Nephron (organoid): Measurements from ENCODE around the gene KLHDC4.
A peak's percentile ranks its signal among the peaks of the same experiment; 100 is the strongest.

Source experiments
- H3K27ac Mint-ChIP-seq, 3 experiments: 2 replicates each; pipeline ENCODE4 v1.8.0; 2020; ENCODE audit warnings: mixed read lengths in 3 of 3, mild to moderate bottlenecking in 2 of 3, moderate library complexity in 1 of 3
- H3K27me3 Mint-ChIP-seq: 2 replicates; pipeline ENCODE4 v1.8.0; 2021; ENCODE audit warnings: low read depth, mild to moderate bottlenecking, moderate library complexity, mixed read lengths
- H3K36me3 Mint-ChIP-seq: 2 replicates; pipeline ENCODE4 v1.8.0; 2020; ENCODE audit warnings: low read depth, mixed read lengths
- H3K4me1 Mint-ChIP-seq: 2 replicates; pipeline ENCODE4 v1.8.0; 2020; ENCODE audit warnings: mixed read lengths
- H3K4me3 Mint-ChIP-seq, 3 experiments: 2 replicates each; pipeline ENCODE4 v1.8.0; 2020; ENCODE audit warnings: mild to moderate bottlenecking in 3 of 3, mixed read lengths in 3 of 3, moderate library complexity in 2 of 3
- H3K9me3 Mint-ChIP-seq: 2 replicates; pipeline ENCODE4 v1.8.0; 2020; ENCODE audit warnings: mixed read lengths
- CTCF ChIP-seq, 3 experiments: fragments of 200-600 bp; sonication (generic); IDR thresholded peaks; one replicate each; pipeline ENCODE4 v1.5.0; 2021; ENCODE audit warnings: antibody characterized with exemption in 3 of 3; ENCODE audit not compliant: unreplicated experiment in 3 of 3

The KLHDC4 gene

DNA sequence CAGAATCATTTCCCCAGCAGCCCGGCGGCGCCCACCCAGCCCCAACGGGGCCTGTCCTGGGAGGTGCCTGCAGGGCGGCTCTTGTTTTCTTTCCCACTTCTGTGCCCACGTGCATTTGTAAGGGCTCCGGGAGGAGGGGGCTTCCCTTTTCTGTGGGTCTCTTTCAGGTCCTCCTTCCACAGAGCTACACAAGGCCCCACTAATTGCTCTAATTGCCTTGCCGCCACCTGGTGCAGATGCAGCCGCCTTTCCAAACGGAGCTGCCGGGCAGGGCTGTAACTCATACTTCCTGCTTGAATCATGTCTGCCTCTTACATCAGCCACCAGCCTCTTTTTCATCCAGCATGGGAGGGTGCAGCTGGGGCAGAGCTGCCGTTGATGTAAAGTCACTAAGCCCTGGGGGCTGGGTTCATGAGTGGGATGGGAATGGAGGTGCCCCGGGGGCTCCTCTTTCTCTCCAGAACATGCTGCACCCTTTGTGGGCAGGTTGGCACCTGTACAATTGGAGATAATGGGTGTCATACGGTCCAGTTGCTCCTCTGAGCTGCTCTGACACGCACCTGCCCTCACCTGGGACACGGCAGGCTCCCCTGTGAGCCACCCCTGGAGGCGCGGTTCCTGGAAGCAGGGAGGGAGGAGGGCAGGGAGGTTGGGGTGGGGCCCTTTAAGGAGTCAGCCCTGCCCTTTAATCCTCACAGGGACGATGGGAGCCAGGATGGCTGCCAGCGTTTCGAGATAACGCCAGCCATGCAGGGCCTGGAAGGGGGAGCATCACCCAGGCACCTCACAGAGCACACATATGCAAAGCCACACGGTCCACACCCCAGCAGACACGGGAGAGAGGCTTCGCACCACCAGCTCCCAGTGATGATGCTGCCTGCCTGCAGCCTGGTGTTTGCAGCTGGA lies 41.1 kb upstream of the KLHDC4 start:
- Mint-ChIP-seq H3K36me3 (no peaks in the 10 kb centered on the region), H3K4me3 (peak overlapping the region; percentile 29 to 62 (median 42)), H3K4me1 (peaks cover 17% of the 10 kb centered on the region), H3K27ac (peak overlapping the region; percentile 24 to 75 (median 71)), H3K27me3 (peaks cover 29% of the 10 kb centered on the region), H3K9me3 (no peaks in the 10 kb centered on the region)
- TF ChIP-seq CTCF (IDR thresholded peaks at IDR 0.05; ENCODE audit: unreplicated experiment in 3 of 3), result no peak

DNA sequence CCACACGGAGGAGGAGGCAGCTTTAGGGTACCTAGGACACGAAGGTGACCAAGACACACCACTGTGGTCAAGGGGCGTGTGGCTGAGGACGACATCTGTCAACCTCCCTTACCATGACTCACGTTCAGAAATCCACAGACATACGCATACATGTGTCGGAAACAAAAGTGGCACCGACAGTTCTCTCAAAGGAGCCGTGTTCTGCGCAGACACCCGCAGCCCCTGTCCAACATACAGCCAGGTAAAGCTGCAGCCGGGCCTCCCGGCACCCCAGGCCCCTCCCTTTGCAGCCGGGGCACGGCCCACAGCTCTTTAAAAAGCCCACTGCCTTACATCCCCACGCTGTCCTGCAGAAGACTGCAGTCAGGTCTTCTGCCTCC lies 40.5 kb upstream of the KLHDC4 start:
- H3K9me3 Mint-ChIP-seq, result no peaks in the 10 kb centered on the region
- no peak for TF ChIP-seq CTCF (IDR thresholded peaks at IDR 0.05; ENCODE audit: unreplicated experiment in 3 of 3)
- no peaks in the 10 kb centered on the region for H3K36me3 Mint-ChIP-seq
- peaks cover 25% of the 10 kb centered on the region for H3K27me3 Mint-ChIP-seq
- no peak overlapping the region for H3K4me3 Mint-ChIP-seq
- peaks cover 17% of the 10 kb centered on the region for H3K4me1 Mint-ChIP-seq
- peak overlapping the region in 2 of 3 experiments; percentile 71 to 75 for H3K27ac Mint-ChIP-seq

- no peak overlapping the region for H3K27ac Mint-ChIP-seq
- peaks cover 3% of the 10 kb centered on the region for H3K9me3 Mint-ChIP-seq
- no peak for TF ChIP-seq CTCF (IDR thresholded peaks at IDR 0.05; ENCODE audit: unreplicated experiment in 3 of 3)
Measured at GRCh38 chr16:87803385-87803784, 37.6 kb upstream of the KLHDC4 start.

DNA sequence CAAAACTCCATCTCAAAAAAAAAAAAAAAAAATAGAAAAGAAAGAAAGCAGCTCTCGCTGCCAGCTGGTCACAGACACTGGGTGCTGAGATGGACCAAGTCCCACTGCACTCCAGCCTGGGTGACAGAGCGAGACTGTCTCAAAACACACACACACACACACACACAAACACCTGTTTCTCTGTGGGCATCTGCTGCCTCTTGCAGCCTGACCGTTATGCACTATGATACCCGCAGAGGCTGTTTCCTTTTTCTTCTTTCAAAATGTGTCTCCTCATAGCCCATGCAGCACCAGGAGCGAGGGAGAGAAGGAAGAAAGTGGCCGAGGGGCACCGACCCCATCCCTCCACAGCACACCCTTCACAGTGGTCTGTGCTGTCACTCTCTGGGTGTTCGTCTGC lies 36.9 kb upstream of the KLHDC4 start:
- Mint-ChIP-seq H3K4me1 (peaks cover 13% of the 10 kb centered on the region), H3K4me3 (no peak overlapping the region), H3K9me3 (peaks cover 3% of the 10 kb centered on the region), H3K36me3 (no peaks in the 10 kb centered on the region), H3K27ac (no peak overlapping the region), H3K27me3 (peaks cover 11% of the 10 kb centered on the region)
- no peak for TF ChIP-seq CTCF (IDR thresholded peaks at IDR 0.05; ENCODE audit: unreplicated experiment in 3 of 3)

More at GRCh38 chr16:87803385-87803784, 37.6 kb upstream of the KLHDC4 start:
- no peaks in the 10 kb centered on the region for H3K36me3 Mint-ChIP-seq
- peaks cover 13% of the 10 kb centered on the region for H3K27me3 Mint-ChIP-seq
- no peak overlapping the region for H3K4me3 Mint-ChIP-seq
- peaks cover 13% of the 10 kb centered on the region for H3K4me1 Mint-ChIP-seq

DNA sequence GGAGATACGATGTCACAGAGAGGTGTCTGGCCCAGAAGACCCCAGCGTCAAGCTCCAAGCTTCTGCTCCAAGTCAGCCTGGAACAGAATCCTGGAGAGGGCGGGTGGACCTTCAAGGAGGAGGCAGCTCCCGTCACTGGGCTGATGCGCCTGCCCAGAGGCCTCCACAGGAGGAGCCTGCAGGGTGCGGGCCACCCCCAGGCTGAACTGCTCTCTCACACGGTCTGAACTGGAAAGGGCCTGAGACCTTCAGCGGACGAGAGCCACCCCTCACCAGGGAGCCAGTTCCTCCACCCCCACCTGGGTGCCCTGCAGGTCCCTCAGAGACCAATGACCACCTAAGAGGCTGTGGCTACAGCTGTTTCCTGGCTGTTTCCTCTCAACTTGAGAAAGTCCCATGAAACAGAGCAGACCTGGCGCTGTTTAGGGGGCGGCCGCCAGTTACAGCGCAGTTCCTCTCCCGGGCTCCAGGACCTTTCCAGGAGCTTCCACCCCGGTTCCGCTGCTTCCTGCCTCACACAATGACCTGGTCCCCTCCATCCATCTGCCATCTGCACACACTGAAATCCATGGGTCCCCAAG lies 36.0 kb upstream of the KLHDC4 start:
- peaks cover 11% of the 10 kb centered on the region for H3K27me3 Mint-ChIP-seq
- peaks cover 10% of the 10 kb centered on the region for H3K4me1 Mint-ChIP-seq
- no peaks in the 10 kb centered on the region for H3K36me3 Mint-ChIP-seq
- H3K27ac Mint-ChIP-seq, result no peak overlapping the region
- H3K4me3 Mint-ChIP-seq, result no peak overlapping the region
- H3K9me3 Mint-ChIP-seq, result peaks cover 3% of the 10 kb centered on the region
- TF ChIP-seq CTCF (IDR thresholded peaks at IDR 0.05; ENCODE audit: unreplicated experiment in 3 of 3), result no peak
